ENCODE results near the gene MGAT5.

Gene MGAT5

GRCh38 chr2:134451347-134451630 lies 197.4 kb downstream of the MGAT5 start:
- no peak for DNase-seq

GRCh38 chr2:134452042-134452733 lies 198.3 kb downstream of the MGAT5 start:
- no peak for DNase-seq

GRCh38 chr2:134453476-134453875 lies 199.6 kb downstream of the MGAT5 start:
- no peak for DNase-seq

- no peak for DNase-seq
Observed at GRCh38 chr2:134453973-134454372, 200.1 kb downstream of the MGAT5 start.

DNA sequence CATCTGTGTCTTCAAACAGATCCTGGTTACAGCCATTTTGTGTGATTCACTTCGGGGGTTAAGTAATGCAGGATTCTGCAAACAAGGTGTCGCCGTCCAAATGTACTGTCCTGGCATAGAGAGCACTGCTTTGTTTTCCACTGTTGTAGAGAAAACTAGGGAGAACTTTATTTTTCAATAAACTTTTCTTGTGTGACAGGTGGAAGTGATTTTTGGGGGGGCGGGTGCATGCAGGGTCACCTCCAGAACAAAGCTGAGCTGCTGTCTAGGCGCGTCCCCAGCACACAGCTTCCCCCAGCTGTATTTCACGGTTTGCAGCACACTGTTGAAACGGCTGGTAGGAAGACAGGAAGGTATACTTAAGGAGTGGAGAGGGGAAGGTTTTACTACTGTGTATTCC lies 200.6 kb downstream of the MGAT5 start:
- DNase-seq = no peak

GRCh38 chr2:134454931-134455330 lies 201.1 kb downstream of the MGAT5 start:
- no peak for DNase-seq

DNA sequence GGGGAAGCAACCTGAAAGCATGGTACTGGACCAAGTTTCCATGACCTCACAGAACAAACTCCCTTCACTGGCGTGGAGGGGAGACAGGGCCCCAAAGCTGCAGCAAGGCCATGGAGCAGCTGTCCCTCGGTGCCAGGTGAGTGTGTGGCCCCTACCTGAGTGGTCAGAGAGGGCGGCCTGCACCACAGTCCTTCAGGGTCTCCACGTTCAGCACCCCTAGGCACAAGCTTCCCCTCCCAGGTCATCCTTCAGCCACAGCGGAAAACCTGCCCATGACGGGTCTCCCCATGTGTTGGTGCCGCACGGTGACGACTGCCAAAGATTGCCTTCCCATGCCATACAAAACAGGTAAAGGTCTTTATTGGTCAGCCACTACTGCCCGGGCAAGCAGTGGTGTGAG lies 201.6 kb downstream of the MGAT5 start:
- DNase-seq = no peak

GRCh38 chr2:134457353-134457752 lies 203.5 kb downstream of the MGAT5 start:
- DNase-seq = no peak

- no peak for DNase-seq
Observed at GRCh38 chr2:134457765-134458472, 204.0 kb downstream of the MGAT5 start.

GRCh38 chr2:134458473-134458853 lies 204.6 kb downstream of the MGAT5 start:
- DNase-seq = no peak

GRCh38 chr2:134458950-134459349 lies 205.1 kb downstream of the MGAT5 start:
- no peak for DNase-seq

GRCh38 chr2:134459706-134460406 lies 206.0 kb downstream of the MGAT5 start:
- no peak for DNase-seq

DNA sequence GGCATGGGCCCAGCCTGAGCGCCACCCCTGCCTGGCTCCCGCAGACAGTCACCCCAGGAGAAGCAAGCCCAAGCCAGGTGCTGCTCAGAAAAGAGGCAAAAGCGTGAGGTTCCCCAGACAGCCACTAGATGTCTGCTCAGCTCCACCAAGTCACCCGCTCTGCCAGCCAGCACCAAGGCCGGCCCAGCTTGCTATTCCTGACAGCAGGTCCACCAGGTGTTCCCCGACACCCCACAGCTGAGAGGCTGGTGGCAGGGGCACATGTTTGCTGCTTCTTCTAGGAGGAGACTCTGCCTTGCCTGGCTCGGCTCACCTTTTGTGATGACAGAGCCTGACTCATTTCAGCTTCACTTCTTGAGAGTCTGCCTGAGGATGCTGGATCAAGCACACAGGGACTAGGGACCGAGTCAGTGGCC lies 206.7 kb downstream of the MGAT5 start:
- DNase-seq = peak; percentile 53

DNA sequence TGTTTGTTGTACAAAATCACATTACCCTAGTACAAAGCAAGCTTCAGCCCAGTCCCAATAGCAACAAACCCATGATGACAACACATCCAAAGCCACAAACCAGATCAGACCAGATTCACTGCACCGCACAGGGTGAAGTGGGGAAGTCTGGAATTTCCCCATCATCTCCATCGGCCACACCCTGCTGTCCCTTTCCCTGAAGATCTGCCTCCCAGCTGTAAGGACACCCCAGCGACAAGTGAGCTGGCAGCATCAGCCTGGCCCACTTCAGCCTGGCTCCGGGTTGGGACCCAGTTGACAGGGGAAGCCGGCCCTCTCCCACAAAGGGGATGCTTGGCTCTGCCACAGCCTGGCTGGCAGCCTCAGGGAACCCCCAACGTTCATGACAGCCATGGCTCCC lies 207.6 kb downstream of the MGAT5 start:
- DNase-seq = no peak

DNA sequence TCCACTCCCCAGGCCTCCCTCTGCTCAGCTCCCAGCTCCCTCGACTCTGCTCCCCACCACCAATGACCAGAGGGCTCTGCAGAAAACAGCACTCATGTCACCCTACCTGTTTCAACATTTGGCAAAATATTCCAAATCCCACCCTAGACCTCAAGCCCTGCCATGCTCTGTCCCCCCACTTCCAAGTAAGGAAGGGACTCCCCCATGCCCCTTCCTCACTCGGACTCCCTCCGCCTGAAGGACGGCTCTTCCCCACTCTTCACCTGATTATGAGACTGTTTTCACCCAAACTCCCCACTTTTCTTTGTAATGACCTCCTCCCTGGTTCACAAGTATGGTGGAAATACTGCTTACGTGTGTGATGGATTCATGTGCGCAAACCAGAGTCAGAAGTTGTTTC lies 208.4 kb downstream of the MGAT5 start:
- no peak for DNase-seq

- no peak for DNase-seq
Observed at GRCh38 chr2:134462791-134463698, 209.2 kb downstream of the MGAT5 start.

- DNase-seq = no peak
Observed at GRCh38 chr2:134463699-134464022, 209.8 kb downstream of the MGAT5 start.

DNA sequence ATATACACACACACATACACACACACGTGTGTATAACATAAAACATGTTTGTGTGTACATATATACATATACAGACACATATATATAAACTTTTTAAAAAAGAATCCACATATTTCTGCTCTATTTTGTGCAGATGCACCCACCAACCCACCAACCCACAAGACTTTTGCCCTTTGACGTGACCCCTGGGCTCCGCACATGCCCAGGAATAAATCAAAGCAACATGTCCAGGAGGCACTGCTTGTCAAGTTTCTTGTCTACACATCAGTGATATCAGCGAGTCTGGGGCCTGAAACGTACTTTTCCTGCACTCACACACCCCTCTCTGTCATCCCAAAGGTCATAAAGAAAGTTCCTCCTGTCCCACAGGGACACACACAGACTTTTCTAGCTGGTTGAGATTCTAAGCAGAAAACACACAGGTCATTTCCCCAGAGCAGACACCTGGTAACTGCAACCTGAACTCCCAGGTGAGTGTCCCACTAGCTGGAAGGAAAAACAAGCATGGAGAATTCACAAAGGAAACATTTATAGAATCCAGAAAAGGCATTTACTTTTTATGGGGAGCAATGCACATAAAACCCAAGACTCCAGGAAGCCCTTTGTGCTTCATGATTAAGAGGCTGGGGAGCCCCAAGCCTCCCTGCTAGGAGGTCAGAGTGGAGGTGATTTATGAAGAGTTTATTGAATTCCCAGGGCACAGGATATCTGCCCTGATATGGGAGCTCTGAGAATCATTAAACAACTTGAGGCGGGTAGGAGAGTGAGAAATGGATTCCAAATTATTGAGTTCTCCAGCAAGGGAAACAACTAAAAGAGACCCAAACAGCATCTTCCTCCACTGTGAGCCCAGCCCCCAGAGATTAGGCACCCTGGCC lies 211.6 kb downstream of the MGAT5 start:
- no peak for DNase-seq

GRCh38 chr2:134466141-134466540 lies 212.3 kb downstream of the MGAT5 start:
- no peak for DNase-seq

- DNase-seq = no peak
Observed at GRCh38 chr2:134468164-134468563, 214.3 kb downstream of the MGAT5 start.

GRCh38 chr2:134468776-134469175 lies 214.9 kb downstream of the MGAT5 start:
- DNase-seq = no peak

All from right kidney (tissue), 1 donor.